B cell (primary cell): ENCODE results near the gene PARD3.

Experiments used
- CTCF ChIP-seq: fragments of 200-600 bp; IDR thresholded peaks from one replicate; pipeline ENCODE4 v1.8.0; 2022; ENCODE audit warnings: antibody characterized with exemption, mild to moderate bottlenecking
- EZH2 ChIP-seq: IDR thresholded peaks from 2 replicates; pipeline ENCODE4 v1.6.1; 2012; ENCODE audit warnings: borderline replicate concordance, low read depth, mild to moderate bottlenecking, moderate library complexity, low read length; ENCODE audit not compliant: insufficient read depth, poor library complexity, severe bottlenecking

GRCh38 chr10:34575882-34576281 is 239.2 kb downstream of the PARD3 start:
- TF ChIP-seq CTCF (no peak), EZH2 (no peak)
